DMS53 treated with DMSO at 0.1 percent for 48 hours (cell line): ENCODE results near the gene PA2G4.

ENCODE experiments used
- DNase-seq: peaks from one replicate; lab custom pipeline; 2025; ENCODE audit not compliant: unreplicated experiment; lab: John Stamatoyannopoulos, UW

PA2G4 gene

DNA sequence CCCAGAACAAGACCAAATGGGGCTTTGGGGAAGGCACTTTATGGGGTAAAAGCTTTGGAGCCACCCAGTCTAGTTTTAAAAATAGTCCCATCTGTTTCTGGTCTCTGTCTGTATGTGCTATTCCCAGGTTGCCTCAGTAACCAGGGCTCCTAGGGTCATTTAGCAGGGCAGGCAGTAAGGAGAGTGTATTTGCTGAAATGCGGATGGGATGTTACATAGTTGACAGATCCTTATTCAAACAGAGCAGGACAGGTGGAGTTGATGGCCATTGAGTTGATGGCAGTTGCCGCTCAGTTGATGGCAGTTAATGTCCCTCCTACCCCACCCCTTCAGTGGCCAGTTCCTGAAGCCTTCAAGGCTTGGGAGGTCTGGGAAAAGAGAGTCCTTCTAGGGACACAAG is 18.3 kb downstream of the PA2G4 start:
- peak; percentile 80 for DNase-seq

DNA sequence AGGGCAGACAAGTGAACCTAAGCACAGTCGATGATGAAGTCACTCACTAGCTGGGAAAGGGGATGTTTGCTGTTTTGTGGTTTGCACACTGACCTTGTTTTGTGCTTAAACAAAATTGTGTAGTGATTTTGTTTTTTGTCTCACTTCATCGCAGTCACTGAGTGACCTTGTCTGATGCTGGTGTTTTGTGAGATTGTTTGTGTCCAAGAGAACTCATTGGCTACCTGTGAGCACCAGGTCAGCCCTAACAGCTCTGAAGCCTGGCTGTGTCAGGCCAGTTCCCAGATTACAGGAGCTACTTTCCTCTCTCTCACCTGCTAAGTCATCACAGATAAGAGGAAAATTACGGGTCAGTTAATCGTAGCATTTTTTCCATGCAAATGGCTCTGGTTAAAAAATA is 19.8 kb downstream of the PA2G4 start:
- DNase-seq: no peak

DNA sequence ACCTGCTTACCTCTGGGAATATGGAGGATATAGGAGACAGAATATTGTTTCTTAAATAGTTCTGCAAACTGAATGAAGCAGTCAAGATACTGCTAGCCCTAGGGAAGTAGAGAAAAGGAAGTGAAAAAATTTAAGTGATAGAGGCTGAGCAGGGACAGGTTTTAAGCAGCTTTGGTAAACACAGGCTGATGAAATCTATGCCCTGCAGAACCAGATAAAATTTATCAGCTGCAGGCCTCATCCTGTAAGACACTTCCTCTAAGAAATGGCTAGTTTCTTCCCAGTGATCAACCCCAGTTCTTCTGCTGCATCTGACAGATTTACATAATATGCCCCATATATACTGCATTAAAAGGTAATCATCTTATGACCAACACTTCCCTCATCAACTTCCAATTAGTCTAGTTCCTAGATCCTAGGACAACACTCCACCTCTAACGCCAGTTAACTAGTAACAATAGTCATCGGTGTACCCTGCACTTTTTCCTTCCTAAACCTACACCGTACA is 22.4 kb downstream of the PA2G4 start:
- DNase-seq: no peak

- DNase-seq: no peak
Measured at GRCh38 chr12:56127485-56127887, 23.1 kb downstream of the PA2G4 start.

- peak; percentile 97 for DNase-seq
Measured at GRCh38 chr12:56127888-56128669, 23.7 kb downstream of the PA2G4 start, which contains the start of gene ESYT1. Gene ESYT1, plus strand, starts transcription at chr12:56128267. Its CDS starts 53 bp downstream, at chr12:56128320.

DNA sequence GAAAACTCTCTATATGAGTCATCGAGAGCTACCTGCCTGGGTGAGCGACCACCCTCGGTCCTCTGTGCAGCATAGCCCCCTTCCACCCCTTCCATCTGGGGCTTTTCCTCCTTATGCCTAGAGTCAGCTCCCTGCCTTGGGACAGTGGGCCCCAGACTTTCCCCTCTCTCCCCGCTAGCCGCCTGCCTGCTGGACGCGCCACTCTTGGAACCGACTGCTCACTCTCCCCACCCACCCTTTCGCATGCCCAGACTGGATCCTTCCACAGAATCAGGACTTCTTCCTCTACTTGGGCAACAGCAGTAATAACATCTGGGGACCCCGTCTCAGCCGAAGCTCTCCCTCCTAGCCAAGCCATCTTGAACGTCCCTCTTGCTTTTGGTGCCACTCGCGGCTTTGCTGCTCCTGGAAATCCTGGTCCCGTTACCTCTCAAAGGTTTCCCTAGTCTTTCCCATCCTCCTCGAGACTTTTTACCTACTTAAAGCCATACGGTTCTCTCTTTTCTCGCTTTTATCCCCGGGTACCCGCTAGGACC is 24.4 kb downstream of the PA2G4 start:
- DNase-seq: no peak

- DNase-seq: no peak
Measured at GRCh38 chr12:56129206-56129941, 25.0 kb downstream of the PA2G4 start.

DNA sequence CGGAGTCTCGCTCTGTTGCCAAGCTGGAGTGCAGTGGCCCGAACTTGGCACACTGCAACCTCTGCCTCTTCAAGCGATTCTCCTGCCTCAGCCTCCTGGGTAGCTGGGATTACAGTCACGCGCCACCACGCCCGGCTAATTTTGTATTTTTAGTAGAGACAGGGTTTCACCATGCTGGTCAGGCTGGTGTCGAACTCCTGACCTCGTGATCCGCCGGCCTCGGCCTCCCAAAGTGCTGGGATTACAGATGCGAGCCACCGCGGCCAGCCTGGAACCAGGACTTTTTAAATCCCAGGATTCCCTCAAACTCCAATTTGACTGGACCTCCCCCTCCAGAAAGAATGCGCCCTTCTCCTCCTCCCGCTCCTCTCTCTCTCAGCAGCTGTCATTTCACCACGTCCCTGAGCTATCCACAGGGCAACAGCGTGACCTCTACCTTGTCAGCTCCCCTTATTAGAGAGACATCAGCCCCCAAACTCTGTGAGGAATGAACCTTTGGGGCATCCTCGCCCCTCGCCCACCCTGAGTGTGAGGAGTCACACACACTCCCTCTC is 25.7 kb downstream of the PA2G4 start:
- no peak for DNase-seq

- DNase-seq: no peak
Measured at GRCh38 chr12:56130876-56131275, 26.5 kb downstream of the PA2G4 start.

DNA sequence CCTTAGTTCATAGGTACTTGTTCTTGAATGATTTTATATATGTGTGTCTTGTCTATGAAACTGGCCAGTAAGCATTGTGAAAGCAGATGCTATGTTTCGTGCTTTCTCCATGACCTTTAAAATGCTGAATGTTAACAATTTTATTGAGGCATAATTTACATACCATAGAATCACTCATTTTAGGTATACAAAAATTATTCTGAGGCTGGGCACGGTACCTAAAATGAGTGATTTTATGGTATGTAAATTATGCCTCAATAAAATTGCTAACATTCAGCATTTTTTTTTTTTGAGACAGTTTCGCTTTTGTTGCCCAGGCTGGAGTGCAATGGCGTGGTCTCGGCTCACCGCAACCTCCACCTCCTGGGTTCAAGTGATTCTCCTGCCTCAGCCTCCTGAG is 30.5 kb downstream of the PA2G4 start:
- DNase-seq: no peak

GRCh38 chr12:56137853-56138571 is 33.7 kb downstream of the PA2G4 start:
- no peak for DNase-seq

DNA sequence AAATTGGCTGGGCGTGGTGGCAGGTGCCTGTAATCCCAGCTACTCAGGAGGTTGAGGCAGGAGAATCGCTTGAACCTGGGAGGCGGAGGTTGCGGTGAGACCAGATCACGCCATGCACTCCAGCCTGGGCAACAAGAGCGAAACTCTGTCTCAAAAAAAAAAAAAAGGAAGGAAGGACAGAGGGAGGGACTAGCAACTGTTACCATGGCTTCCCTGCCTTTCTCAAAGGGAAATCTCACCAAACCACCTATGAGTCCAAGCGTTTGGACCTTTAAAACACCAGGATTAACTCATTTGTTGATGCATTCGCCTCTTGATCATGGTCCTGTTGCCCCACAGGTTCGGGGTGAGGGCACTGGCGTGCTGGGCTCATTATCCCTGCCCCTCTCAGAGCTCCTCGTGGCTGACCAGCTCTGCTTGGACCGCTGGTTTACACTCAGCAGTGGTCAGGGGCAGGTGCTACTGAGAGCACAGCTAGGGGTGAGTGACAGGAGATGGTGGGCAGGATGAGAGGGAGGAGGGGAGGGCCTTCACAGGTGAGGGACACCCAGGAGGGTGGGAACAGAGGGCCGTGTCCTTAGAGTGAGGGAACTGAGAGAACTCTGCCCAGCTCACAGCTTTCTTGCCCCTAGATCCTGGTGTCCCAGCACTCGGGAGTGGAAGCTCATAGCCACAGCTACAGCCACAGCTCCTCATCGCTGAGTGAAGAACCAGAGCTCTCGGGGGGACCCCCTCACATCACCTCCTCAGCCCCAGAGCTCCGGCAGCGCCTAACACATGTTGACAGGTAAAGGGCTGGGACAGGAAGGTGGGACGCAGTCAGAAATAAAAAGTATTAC is 37.8 kb downstream of the PA2G4 start:
- no peak for DNase-seq

DNA sequence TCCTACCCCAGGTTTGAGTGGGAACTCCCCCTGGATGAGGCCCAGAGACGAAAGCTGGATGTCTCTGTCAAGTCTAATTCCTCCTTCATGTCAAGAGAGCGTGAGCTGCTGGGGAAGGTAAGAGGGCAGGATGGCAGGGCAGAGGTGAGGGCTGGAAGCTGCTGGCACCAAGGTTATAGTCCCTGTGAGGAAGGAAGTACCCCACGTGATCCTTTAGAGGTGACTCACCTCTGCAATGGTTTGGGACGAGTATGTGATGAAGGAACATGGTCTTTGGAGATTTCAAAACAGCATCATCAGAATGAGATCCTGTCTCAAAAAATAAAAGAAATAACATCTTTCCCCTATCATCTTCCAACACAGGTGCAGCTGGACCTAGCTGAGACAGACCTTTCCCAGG is 38.9 kb downstream of the PA2G4 start:
- no peak for DNase-seq

- DNase-seq: no peak
Measured at GRCh38 chr12:56143870-56144269, 39.5 kb downstream of the PA2G4 start.

DNA sequence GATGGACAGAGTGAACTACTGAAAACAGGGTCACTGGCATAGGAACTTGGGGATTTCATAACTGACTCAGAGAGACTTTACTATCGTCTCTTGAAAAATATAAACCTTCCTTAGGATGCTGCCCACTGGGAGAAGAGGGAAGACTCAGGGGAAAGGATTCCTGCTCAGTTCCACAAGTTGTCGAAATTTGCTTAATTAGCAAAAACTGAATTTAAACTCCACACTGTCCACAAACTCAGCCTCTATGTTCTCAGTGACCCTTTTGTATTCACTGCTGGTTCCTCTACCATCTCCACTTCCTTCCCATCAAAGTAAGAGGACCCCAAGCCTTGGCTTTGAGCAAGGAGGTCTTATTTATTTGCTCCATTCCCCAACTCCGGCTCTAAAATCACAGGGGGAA is 40.9 kb downstream of the PA2G4 start:
- DNase-seq: no peak

- DNase-seq: no peak
Measured at GRCh38 chr12:56146492-56147460, 42.4 kb downstream of the PA2G4 start.

GRCh38 chr12:56150563-56150962 is 46.2 kb downstream of the PA2G4 start:
- DNase-seq: no peak

DNA sequence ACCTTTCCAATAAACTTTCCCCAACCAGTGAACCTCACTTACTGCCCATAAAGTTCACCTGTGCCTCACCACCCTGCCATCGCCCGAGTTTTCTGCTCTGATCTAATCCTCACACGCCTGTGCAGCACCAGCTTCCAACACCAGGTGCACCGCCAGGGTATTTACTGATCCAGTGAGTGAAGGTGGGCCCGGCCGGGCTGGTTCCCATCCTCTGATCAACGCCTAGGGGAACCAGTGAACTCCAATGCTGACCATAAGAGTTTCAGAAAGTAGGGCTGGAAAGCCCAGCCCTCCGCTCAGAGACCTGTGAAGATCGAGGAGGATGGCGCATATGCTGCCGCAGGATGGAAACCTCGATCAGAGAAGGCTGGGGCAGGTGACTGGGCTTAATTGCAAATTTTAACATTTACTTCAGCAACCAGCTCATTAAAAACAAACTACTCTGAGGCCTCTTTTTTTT is 47.3 kb downstream of the PA2G4 start:
- DNase-seq: peak; percentile 66
